Right lung (tissue), 10 donors: Measurements from ENCODE around the gene CPSF4L. TPM values are rescaled to one million over a fixed set of nuclear protein-coding genes. Genes with fewer than 3 reads are reported as not detected.
"Not testable (repeated sequence)": the region's sequence is repeated elsewhere in the genome, so short reads cannot be mapped to it uniquely, and the experiment has no call there.

Experiments used
- DNase-seq, 2 donors: peaks; one replicate each; pipeline ENCODE4 v3.0.0-alpha.2; 2013
- long read RNA-seq, 8 donors: transcript quantifications; one replicate each; lab custom pipeline, GENCODE V29; 2026
- polyA plus RNA-seq, 5 donors: library from polyadenylated mRNA; unstranded; fragments of 120-200 nt; gene quantifications; one replicate each; pipeline versions ENCODE4 v1.2.1 to v1.2.3, GENCODE V29; 2013; ENCODE audit warnings: inconsistent platforms in 1 of 5, low replicate concordance in 1 of 5; ENCODE audit not compliant: insufficient read length in 5 of 5, insufficient read depth in 1 of 5

CPSF4L gene
- under 1 TPM in 4 of 5 donors, not detected in 1; 0.10 to 0.72 (median 0.34) TPM for polyA plus RNA-seq
- long read RNA-seq, donor 1, result 0 reads
- long read RNA-seq, donor 2, result 0 reads
- long read RNA-seq, donor 3, result 0 reads
- long read RNA-seq, donor 4, result 0 reads
- long read RNA-seq, donor 5, result 0 reads
- long read RNA-seq, donor 6, result 0 reads
- long read RNA-seq, donor 7, result 0 reads
- long read RNA-seq, donor 8, result 0 reads

DNA sequence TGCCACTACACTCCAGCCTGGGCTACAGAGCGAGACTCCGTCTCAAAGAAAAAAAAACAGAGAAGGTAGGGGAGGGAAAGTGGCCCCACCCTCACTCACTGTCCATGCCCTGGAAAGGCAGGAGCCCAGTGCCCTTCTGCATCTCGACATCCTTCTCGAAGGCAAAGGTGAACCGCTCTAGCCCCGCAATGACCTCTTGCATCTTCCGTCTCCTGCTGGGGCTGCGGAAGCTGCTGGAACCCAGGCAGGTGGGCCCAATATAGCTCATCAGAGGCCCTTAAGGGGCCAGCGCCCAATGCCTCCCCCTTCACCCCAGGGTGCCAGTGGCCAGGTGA is at the start of gene CPSF4L:
Gene CPSF4L, minus strand, starts transcription at position 264 of the 335 bp plus-strand sequence. Its CDS starts 62 bp downstream, at position 202.
- no peak for DNase-seq

DNA sequence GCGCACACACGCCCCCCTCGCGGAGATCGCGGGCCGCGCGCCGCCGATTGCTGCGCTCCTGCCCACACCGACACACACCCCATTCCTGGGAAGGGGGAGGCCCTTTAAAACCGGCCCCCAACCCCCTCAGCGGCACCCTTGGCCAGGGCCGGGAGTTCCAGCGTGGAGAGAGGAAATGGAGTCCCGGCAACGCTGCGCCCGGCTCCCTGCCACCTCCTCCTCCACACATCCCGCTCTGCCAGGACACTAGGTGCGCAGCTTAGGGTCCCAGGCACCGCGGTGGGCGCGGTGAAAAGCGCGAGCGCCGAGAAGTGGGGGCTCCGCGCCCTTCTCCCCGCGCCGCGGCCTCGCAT is 49.7 kb upstream of the CPSF4L start:
- DNase-seq, result no peak

DNA sequence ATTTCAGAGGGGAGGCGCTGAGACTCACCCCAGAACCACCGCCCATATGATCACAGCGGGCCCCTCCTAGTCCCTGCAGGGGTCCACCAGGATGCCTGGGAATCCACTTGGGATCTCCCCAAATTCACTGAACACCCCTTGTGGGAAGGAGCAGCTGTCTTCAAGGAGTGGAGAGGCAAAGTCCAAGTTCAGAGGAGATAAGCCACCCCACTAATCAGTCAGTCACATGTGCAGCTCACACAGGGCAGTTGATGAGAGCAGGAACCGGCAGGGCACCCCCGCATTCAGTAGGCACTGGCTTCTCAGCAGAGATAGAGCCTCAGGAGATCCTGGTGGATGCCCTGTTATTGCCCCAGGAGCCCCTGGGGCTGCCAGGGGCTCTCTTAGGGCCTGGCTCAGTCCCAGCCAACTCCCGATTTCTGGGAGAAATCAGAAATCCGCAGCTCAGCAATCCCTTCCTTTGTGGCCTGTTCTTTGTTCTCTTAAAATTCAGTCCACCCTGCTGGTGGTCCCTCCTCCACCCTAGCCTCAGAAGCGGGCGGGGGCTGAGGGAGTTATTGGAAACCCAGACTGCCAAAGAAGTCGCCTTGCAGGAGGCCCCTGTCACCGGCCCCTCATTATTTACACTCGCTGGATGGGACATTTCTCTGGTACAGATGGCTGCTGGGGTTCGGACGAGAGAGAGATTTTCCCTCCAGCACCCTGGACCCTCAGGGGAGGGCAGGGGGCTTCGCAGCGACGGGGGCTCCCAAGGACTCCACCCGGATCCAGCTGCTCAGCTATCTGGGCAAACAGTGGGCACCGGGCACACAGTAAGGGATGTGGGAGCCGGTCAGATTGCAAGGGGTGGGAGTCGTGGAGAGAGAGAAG is 48.3 kb upstream of the CPSF4L start:
- peak; percentile 68 to 70 for DNase-seq

DNA sequence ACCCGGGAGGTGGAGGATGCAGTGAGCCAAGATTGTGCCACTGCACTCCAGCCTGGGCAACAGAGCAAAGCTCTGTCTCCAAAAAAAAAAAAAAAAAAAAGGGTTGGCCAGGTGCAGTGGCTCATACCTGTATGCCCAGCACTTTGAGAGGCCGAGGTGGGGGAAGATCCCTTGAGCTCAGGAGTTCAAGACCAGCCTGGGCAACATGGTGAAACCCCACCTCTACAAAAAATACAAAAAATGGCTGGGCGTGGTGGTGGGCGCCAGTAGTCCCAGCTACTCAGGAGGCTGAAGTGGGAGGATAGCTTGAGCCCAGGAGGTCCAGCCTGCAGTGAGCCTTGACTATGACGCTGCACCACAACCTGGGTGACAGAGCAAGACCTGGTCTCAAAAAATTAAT is 47.3 kb upstream of the CPSF4L start:
- not testable (repeated sequence) for DNase-seq

DNA sequence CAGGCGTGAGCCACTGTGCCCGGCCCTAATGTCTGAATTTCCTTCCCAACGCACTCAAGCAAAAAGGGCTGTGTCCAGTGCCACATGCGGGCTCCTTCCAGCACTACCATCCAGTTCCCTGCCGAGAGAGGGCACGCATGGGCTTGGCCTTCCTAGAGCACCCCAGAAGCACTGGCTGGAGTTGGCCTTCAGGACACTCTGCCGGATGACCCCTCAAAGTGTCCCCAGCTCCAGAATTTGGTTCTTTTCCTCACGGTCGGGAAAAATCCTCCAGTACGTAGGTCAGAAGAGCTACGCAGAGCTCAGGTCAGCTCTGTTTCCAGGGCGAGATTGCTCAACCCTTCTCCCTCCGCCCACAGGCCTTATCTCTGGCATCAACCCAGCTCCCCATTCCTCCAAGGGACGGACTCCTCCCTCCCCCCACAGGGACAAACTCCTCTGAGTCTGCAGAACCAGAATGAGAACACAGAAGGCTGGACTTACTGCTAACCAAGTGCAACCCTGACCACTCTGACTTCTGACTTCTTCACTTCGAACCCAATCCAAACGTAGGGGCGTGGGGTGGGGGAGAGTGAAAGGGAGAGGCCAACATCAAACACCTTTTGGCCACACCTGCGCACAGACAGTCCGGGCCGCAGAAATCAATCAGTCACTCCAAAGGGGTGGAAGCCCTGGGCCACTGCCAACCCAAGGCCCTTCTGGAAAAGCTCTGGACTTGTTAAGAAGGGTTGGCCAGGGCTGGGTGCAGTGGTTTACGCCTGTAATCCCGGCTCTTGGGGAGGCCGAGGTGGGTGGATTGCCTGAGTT is 46.5 kb upstream of the CPSF4L start:
- DNase-seq, result peak; percentile 87 to 89

DNA sequence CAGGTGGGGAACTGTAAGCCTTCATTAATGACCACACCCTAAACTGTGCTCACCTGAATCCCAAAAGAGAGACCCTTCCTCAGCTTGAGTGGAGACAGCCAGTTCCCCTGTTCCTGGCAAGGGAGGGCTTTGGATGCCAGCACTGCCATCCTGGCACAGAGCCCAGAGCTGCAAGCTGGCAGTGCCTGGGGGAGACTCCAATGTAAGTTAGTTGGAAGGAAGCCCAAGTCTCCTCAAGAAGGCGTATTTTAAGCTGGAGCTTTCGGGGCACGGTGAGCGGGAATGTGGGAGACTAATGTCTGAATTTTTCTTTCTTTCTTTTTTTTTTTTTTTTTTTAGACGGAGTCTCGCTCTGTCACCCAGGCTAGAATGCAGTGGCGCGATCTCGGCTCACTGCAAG is 45.5 kb upstream of the CPSF4L start:
- DNase-seq, result no peak

DNA sequence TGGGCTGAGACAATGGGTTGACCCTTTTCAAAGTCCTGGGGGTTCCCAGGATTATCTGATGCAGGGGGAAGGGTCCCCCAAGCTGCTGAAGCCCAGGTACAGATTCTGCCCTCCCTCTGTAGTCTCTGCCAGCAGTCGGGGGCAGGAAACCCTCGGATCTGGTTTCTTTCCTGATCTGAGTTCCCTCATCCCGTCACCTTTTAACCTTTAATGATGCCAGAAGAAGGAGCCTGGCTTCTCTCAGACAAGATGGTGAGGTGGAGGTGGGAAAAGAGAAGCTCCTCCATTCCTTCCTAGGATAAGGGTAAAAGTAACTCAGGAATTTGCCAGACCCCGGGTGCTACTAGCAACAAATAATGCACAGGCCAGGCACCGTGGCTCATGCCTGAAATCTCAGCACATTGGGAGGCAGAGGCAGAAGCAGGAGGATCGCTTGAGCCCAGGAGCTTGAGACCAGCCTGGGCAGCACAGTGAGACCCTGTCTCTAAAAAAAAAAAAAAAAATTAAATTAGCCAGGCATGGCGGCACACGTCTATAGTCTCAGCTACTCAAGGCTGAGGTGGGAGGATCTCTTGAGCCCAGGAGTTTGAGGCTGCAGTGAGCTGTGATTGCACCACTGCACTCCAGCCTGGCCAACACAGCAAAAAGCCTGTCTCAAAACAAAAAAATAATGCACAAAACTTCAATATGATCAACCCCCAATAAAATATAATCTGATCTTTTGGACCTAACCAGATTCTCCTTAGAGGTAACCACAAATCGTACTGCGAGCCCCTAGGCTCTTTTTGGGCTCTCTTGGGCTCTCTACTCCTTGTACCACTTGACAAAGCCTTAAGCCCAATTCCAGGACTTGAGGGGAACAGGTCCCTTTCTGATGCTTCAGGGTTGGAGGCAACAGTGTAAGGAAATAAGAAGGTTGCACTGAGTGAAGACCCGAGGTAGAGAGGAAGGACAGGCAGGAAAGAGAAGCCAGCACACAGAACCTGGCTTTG is 44.5 kb upstream of the CPSF4L start:
- no peak for DNase-seq

DNA sequence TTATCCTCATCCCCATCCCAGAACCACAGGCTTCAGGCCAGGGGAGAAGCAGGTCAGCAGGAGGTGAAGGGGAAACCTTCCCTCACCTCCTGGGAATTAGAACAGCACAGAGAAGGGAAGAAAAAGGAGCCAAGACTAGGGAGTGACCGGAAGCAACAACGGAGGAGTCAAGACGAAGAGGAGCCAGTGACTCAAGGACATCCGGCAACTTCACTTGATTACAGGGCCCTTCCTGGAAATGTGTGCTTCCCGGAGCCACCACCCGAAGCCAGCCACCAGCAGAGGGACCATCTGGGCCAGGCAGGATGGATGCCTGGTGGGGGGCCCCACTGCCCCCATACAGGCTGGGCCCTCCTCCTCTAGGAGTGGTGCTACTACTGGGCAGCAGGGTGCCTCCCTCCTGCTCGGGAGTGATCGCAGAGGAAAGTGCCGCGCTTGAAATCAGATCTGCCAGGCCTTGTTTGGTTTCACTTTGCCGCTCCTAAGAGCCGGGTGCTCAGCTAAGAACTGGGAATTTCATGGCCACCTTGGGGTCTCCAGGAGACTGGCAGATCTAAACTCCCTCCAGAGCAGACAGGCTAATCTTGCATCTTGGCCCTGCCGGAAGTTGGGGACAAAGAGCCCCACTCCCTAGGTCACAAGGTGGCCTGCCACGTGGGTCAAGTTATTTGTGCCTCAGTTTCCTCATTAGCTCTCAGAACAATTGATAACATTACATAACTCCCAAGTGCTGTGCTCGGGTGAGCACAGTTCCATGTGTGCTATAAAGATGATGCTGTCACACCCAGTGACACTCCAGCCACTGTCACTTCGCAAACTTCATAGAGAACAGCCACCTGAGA is 43.5 kb upstream of the CPSF4L start:
- DNase-seq, result peak; percentile 62 to 63

DNA sequence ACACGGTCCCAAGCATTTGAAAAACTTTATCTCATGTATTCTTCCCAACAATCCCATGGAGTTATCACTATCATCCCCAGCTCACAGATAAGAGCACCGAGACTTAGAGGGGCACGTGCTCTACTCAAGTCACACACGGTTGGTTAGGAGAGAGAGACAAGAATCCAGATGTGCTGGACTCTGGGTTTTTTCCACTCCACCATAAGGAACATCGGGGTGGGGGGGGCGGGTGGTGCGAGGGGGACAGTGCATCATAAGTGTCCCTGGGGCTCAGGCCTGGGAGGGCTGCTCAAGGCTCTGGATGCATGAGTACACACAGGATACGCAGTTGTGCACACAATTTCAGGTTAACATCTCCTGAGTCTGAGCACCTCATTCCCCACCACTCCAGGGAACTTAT is 42.8 kb upstream of the CPSF4L start:
- no peak for DNase-seq

DNA sequence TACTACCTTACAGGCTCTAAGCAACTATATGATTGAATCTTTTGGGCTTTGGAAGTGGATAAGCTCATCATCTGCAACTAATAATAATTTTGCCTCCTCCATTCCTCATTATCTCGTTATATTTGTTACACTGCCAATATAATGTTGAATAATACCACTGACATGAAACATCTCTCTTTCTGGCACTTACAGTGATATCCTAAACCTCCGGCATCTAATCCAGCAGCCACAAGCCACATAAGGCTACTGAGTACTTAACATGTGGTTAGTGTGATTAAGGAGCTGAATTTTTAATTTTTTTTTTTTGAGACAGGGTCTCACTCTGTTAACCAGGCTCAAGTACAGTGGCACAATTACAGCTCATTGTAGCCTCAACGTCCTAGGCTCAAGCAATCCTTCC is 40.5 kb upstream of the CPSF4L start:
- DNase-seq, result no peak

DNA sequence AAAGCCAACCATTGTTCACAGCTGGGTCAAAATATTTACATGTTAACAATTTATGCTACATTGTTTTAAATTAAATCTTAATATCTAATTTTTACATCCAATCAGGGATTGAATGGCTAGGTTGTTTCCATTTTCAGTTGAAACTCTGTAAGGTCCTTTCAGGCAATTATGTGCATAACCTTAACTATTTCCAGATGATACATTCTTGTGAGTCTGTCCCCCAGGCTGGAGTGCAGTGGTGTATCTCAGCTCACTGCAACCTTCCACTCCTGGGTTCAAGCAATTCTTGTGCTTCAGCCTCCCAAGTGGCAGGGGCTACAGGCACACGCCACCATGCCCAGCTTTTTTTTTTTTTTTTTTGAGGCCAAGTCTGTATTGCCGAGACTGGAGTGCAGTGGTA is 39.7 kb upstream of the CPSF4L start:
- DNase-seq, result no peak

DNA sequence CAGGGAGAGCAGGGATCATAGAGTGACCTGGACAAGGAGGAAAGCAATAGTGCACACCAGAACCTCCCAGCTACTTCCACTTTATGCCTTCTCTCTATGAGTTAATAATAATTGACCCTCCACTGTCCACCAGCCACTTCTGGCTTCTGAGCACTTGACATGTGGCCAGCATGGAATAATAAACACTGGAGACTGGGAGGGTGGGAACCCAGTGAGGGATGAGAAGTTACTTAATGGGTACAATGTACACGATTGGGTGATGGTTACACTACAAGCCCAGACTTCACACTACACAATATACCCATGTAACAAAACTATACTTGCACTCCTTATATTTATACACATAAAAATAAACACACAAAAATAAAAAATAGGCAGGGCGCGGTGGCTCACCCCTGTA is 38.7 kb upstream of the CPSF4L start:
- no peak for DNase-seq

DNA sequence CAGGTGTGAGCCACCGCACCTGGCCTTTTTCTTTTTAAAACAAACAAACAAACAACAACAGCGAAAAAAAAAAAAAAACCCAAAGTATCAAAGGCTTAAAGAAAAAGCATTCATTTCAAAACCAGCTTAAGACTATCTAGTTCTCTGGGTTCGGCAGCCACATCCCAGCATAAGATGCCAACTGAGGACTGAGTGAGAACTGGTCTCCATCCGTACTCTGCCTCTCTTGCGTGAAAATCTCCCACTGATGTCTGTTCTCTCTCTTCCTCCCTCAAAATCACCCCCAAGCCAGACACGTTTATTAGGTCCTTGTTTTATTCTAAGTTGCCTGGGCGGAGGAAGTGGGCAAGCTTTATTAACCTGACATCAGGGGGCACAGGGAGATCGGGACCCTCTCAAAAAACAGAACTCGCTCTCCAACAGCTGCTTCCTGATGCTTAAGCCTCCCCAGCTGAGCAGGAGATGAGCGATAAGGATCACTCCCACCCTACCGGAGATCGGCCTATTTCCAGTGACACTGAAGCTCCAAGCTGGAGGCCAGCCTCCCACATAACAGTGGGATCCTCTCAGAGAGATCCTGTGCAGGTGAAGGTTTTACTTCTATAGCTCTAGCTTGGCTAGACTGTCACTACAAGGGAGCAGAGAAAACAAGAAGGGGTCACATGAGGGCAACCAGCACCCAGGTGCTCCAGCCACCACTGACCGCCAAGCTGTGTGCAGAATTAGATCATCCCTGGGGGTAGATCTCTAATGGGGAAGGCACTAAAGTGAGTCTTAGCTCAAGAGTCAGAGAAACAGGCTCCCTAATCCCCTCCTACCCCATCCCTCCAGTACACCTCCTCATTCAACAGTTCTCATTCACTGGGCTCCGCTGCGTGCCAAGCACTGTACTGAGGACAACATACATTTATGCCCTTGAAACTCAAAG is 36.5 kb upstream of the CPSF4L start:
- DNase-seq, result no peak

DNA sequence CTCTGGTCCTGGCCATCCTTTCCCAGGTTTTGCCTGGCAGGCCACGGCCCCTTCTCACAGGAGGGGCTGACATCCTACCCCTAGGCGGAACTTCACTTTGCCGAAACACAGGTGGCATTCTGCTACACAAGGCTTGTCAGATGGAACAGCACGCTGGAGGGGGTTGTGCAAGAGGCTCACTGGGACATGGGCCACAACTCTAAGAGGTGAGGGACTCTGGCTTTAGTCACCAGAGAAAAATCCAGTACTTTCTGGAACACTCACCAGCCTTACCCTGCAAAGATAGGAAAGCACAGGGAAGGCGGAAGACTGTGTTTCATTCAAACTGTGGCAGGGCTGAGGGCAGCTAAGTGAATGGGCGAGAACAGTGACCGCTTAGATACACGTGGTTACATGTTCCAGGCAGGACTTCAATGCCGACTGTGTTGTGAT is 31.8 kb upstream of the CPSF4L start:
- DNase-seq, result no peak

DNA sequence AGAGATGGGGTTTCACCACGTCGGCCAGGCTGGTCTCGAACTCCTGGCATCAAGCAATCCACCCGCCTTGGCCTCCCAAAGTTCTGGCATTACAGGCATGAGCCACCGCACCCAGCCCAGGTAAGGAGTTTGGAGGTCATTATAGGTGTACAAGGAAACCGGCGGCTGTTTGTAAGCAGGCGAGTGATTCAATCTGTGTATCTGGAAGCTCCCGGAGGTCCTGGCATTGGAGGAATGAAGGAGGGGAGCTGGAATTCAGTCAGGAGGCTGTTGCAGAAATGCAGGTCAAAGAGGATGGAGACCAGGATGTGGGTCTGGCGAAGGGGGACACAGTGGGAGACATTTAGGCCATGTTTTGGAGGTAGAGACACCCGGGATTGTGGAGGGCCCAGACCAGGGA is 31.4 kb upstream of the CPSF4L start:
- DNase-seq, result no peak

- no peak for DNase-seq
Measured at GRCh38 chr17:73292031-73292531, 30.4 kb upstream of the CPSF4L start.

DNA sequence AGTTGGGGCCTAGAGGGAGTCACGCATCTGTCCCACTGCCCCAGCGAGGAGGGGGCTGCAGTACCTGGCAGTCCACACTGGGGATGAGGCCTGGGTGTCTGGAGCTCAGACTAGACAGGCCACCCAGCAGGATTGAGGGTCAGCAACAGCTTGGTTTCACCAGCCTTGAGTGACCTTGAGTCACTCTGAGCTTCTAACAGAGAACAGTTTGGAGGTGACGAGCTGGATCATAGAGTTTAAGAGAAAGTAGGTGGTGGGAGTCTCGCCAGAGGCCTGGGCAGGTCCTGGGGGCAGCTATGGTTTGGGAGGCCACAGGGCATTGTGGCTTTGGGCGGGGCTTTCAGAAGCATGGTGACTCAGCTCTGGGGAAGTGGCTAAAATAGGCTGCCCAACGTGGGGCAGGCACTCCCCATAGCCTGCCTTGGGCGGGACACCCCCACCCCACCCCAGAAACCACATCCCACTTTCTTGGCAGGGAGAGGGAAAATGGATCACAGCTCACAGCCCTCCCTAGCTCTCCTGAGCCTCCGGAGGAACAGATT is 29.7 kb upstream of the CPSF4L start:
- no peak for DNase-seq

DNA sequence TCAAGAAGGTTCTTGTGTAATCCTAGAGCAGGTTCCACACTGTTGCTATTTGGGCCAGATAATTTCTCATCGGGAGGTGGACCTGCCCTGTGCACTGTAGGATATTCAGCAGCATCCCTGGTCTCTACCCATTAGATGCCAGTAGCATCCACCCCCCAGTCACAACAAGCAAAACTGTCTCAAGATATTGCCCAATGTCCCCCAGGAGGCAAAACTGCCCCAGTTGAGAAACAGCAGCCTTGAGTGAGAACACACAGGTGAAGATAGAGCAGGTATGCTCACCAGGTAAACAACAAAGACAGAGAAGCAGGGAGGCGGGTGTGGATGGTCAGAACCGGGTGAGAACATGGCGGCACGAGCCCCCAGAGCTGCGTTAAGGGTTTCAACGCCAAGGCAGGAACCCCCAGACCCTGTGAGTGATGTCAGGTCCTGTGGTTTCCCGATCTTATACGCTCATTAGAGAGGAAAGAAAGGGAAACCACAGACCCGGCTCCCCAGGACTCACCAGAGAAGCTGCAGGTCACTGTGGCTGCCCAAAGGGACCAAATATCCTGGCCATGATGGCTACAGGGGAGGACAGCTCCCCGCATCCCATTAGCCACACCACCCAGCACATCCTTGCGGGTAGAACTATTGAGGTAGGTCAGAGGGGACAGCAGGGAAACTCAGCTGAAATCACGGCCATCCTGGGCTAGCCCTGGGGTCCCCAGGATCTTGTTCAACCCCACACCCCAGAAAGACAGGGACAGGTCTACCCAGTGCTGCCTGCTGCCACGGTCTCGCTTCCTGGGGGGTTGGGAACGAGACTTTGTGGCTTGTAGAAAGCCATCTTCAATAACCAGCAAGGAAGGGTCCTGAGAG is 28.9 kb upstream of the CPSF4L start:
- DNase-seq, result no peak
